ENCODE results near the gene TRIM33. TPM values are rescaled to one million over a fixed set of nuclear protein-coding genes. Genes with fewer than 3 reads are reported as not detected.
A peak's percentile ranks its signal among the peaks of the same experiment; 100 is the strongest.

The TRIM33 gene
- total RNA-seq, 1 experiment from 2014 or later = 53.8 TPM

- H4K91ac ChIP-seq (ENCODE audit: insufficient read length, low read depth, low read length) = no peak overlapping the region
- H2AFZ ChIP-seq (ENCODE audit: low read length) = no peak overlapping the region
- Mint-ChIP-seq H3K27ac (0 out of 7 replicates have a peak overlapping the region, but pooled peaks of 1 of the 3 experiments have one; percentile 24), H3K27me3 (ENCODE audit: low read depth) (no peaks in the 10 kb centered on the region), H3K9me3 (no peaks in the 10 kb centered on the region), H3K4me3 (no peak overlapping the region), H3K4me1 (peaks cover 2 to 9% of the 10 kb centered on the region in 2 experiments; a peak in 3 of 4 replicates), H3K36me3 (ENCODE audit: insufficient read depth in 1 of 3, low read depth in 3 of 3) (no peaks in the 10 kb centered on the region)
- H3K79me1 ChIP-seq (ENCODE audit: insufficient read depth, low read depth, low read length, poor library complexity, severe bottlenecking) = no peaks in the 10 kb centered on the region
- no peak overlapping the region for H2AK5ac ChIP-seq (ENCODE audit: insufficient read length, low read length)
- H3K9ac ChIP-seq (ENCODE audit: extremely low read depth, insufficient read length, low read length) = no peak overlapping the region
- no peaks in the 10 kb centered on the region for H4K20me1 ChIP-seq (ENCODE audit: control insufficient read depth, insufficient read depth, insufficient read length)
- H3K4me1 ChIP-seq (ENCODE audit: insufficient read depth, low read length) = no peaks in the 10 kb centered on the region
- peak; percentile 34 for DNase-seq
- H2BK5ac ChIP-seq (ENCODE audit: insufficient read length, low read length) = no peak overlapping the region
- no peaks in the 10 kb centered on the region for H3K27me3 ChIP-seq (ENCODE audit: insufficient read depth, low read length)
- no peak overlapping the region for H2BK20ac ChIP-seq (ENCODE audit: low read depth, low read length, poor library complexity, severe bottlenecking)
- no peak overlapping the region for H3K4ac ChIP-seq (ENCODE audit: low read depth, low read length)
- H2BK12ac ChIP-seq (ENCODE audit: insufficient read length, low read depth, low read length) = no peak overlapping the region
- no peaks in the 10 kb centered on the region for H3K9me3 ChIP-seq (ENCODE audit: control insufficient read depth, low read depth, low read length)
- no peak overlapping the region for H3K23ac ChIP-seq (ENCODE audit: insufficient read length, low read depth, low read length)
- no peak overlapping the region for H2BK15ac ChIP-seq (ENCODE audit: low read depth, low read length)
- H4K8ac ChIP-seq (replicated peaks; ENCODE audit: insufficient read length, low read depth, low read length) = no peak overlapping the region
- H3K18ac ChIP-seq (ENCODE audit: insufficient read length, low read depth, low read length) = no peak overlapping the region
- H2BK120ac ChIP-seq (ENCODE audit: low read depth, low read length, poor library complexity, severe bottlenecking) = no peak overlapping the region
- H3K56ac ChIP-seq (ENCODE audit: insufficient read length, low read depth, low read length) = no peak overlapping the region
- no peak overlapping the region for H3T11ph ChIP-seq (ENCODE audit: low read length)
- H4K5ac ChIP-seq (ENCODE audit: insufficient read length, low read depth, low read length) = no peak overlapping the region
- no peak overlapping the region for H3K14ac ChIP-seq (ENCODE audit: insufficient read depth, low read length)
- no CpG with 5 or more reads among the region's 4 CpGs for WGBS (ENCODE audit: extremely low coverage, insufficient read length, low lambda C conversion rate)
- no peak overlapping the region for H3K4me2 ChIP-seq (ENCODE audit: insufficient read depth, insufficient read length, low read length)
- H3K23me2 ChIP-seq (ENCODE audit: insufficient read length, low read depth, low read length, poor library complexity, severe bottlenecking) = no peaks in the 10 kb centered on the region
- no peak overlapping the region for H3K27ac ChIP-seq (ENCODE audit: insufficient read length, low read depth, low read length)
- H3K79me2 ChIP-seq (ENCODE audit: insufficient read depth, low read length) = no peaks in the 10 kb centered on the region
- TF ChIP-seq CTCF (conservative IDR thresholded peaks at IDR 0.05) = peak; percentile 21; the same call in 1 of the 3 replicates
Measured at GRCh38 chr1:114551400-114551799, 40.4 kb upstream of the TRIM33 start.

Measured in H9 (cell line).